GM03348 (cell line): ENCODE measurements around the gene RPUSD4.
"Not testable (repeated sequence)": the region's sequence is repeated elsewhere in the genome, so short reads cannot be mapped to it uniquely, and the experiment has no call there.

ENCODE experiments used
- DNase-seq: peaks from one replicate; pipeline ENCODE4 v3.0.0; 2012; ENCODE audit warnings: low spot score

RPUSD4 gene, protein sequence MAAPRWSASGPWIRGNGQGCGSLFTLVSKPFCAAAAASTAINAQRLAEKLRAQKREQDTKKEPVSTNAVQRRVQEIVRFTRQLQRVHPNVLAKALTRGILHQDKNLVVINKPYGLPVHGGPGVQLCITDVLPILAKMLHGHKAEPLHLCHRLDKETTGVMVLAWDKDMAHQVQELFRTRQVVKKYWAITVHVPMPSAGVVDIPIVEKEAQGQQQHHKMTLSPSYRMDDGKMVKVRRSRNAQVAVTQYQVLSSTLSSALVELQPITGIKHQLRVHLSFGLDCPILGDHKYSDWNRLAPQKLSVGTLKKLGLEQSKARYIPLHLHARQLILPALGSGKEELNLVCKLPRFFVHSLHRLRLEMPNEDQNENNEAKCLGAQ

DNA sequence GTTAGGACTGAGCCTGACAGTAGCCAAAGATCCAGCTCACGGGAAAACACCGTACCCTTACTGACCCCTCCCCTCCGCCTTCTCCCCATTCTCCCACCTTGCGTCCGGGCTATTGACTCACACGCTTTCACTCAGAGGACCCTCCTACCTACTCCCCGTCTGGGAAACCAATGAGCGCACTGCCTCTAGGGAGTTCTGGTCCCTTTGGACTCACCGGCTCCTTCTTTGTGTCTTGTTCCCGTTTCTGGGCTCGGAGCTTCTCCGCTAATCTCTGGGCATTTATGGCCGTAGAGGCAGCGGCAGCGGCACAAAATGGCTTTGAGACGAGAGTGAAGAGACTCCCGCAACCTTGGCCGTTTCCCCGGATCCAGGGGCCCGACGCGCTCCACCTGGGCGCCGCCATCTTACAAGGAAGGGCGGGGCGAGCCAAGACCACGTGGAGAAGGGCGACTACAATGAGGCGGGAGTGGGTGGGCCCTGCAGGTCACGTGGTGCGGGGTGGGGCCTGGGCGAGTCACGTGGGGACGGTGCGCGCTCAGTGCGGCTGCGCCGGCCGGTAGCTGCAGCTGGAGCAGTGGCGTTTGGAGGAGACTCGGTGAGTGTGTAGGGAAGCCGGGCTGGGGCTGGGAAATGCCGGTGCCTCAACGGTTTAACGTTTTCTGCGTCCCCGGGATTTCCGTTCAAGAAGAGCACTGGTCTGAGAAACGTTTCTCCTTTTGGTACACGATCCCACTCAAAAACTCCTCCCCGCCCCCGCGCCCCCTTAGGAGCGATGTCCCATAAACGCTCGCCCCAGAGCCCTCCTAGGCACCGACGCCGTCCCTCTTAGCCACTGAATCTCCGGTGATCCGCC lies at the start of gene RPUSD4, which contains the start of gene FAM118B:
RPUSD4 (minus strand) TSS at position 415 of the 853 bp plus-strand sequence; CDS start at position 403, 12 bp downstream.
FAM118B (plus strand) TSS at position 547 of the 853 bp plus-strand sequence. CDS start 23,220 bp downstream, outside the sequence.
- peak; percentile 100 for DNase-seq

DNA sequence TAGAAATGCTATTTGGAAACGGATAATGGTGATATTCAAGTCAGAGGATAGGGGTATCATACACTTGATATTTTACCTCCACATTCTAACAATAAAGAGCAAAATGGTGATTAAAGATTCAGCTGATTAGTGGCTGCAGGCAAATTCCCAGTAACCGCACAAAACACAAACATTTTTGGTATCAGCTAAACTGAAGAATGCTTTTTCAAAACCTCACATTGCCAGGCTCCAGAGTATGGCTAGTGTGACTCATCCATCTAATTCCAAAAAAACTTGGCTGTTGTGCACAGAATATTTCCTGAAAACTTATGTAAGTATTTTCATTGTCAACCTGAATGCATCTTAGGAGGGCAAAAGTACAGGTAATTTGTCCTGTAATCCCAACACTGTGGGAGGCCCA lies 46.3 kb upstream of the RPUSD4 start:
- DNase-seq, result peak; percentile 65

DNA sequence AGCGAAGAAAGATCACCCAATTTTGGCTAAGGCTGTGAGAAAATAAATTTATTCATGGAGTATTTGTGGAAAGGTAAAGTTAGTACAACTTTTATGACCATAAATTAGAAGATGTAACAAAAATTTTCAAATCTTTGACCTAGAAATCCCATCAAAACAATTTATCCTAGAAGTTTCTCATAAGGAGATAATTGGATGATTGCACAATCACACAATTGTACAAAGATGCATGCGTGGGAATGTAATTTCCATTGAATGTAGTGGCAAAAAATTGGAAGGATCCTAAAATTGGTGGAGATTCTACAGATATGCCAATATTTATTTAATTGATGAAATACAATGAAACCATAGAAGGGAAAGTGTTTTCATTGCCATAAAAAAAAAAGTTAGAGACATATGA lies 45.7 kb upstream of the RPUSD4 start:
- DNase-seq, result no peak

DNA sequence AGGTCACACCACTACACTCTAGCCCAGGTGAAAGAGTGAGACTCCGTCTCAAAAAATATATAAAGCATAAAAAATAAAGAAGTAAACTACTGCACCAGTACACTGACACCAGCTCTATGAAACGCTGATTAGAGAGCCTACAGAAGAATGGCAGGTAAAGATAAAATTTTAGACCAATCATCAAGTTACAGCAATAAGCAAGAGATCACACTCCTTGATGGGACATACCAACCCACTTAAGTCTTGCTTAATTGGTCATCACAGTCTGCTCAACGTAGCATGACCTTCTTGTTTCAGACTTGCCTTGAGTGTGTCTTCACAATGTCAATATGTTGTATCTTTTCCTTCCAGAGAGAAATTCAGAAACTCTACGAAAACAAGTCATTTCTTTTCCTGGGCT lies 44.8 kb upstream of the RPUSD4 start:
- no peak for DNase-seq

DNA sequence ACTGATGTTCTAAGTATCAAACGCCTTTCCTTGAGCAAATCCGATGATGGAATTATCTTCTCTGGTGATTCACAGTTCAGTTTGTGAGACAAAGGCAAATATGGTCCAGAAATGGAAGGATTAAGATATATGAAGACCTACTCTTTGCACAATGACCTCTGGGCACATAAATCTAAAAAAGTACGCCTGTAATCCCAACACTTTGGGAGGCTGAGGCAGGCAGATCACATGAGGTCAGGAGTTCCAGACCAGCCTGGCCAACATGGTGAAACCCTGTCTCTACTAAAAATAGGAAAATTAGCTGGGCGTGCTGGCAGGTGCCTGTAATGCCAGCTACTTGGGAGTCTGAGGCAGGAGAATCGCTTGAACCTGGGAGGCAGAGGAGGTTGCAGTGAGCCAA lies 44.1 kb upstream of the RPUSD4 start:
- DNase-seq, result not testable (repeated sequence)

DNA sequence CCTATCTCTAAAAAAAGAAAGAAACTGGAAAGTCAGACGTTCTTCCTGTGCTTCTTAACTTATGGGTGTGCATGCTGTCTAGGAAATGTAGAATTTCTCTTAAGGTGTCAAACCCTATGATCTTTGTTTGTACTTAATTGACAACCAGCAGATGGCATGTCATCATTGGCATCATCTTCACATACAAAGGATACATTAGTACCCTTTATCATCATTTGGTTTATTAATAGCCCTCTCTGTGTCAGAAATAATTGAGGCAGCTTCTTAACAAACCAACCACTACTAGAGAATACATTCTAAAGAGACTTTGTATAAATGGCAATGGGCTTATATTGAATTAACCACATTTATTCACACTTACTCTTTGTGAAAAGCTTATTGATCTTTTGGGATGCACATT lies 43.4 kb upstream of the RPUSD4 start:
- DNase-seq, result no peak

DNA sequence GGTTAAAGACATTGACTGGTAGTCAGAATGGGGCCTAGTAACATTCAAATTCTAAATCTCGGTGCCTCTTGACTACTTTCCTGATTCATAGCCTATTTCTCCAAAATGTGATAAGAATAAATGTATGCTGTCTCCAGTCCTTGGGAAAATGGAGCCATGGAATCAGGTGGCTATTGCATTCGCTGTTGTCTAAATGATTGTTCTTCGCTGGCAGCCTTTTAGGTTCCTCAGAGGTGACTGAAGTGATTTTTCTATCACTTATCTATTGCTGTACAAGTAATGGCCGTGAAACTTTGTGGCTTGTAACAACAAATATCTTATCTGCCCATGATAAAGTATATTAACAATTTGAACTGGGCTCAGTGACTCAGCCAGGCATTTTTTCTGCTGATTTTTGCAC lies 41.8 kb upstream of the RPUSD4 start:
- DNase-seq, result no peak

DNA sequence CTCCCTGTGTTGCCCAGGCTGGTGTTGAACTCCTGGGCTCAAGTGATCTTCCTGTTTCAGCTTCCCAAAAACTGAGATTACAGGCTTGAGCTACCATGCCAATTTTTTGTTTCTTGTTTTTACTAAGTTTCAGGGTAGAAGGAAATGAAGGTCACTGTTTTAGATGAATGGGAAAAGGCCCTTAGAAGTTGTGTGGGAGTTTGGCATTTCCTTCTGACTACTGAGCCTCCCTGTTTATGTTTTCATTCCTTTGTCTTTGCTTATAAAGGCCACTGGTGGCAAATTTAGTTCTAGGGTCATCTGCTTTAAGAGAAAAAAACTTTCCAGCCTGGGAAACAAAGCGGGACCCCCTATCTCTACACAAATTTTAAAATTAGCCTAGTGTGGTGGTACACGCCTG lies 35.2 kb upstream of the RPUSD4 start:
- DNase-seq, result peak; percentile 70

DNA sequence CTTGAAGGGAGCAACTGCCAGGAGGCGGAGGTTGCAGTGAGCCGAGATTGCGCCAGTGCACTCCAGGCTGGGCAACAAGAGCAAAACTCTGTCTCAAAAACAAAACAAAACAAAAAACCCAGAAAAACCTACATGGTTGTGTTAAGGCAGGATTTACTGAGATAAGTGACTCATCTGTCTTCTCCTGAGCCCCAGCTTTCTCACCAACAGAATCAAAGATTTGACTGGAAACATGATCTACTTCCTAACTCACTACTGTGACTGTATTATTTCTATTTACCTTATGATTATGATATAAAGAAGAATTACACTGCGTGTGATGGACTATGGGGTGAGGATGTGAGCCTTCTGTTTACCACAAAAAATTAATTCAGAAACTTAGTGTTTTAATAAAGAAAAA lies 21.9 kb upstream of the RPUSD4 start:
- DNase-seq, result no peak

DNA sequence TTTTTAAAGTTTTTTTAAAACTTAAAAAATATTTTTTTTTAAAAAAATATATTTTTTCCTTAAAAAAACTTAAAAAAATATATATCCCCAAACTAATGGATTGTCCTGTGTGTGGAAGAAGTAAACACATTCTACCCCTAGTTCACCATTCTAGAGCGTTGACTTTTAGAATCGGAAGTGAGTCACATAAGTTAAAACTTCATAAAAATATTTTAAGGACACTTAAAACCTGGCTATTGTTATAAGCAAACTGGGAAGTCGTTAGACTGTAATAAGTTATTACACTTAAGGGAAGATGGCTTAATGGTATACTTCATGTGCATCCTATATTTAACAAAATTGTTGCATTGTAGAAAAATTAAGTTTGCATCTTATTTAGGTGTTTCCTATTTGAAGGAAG lies 21.2 kb upstream of the RPUSD4 start:
- no peak for DNase-seq

DNA sequence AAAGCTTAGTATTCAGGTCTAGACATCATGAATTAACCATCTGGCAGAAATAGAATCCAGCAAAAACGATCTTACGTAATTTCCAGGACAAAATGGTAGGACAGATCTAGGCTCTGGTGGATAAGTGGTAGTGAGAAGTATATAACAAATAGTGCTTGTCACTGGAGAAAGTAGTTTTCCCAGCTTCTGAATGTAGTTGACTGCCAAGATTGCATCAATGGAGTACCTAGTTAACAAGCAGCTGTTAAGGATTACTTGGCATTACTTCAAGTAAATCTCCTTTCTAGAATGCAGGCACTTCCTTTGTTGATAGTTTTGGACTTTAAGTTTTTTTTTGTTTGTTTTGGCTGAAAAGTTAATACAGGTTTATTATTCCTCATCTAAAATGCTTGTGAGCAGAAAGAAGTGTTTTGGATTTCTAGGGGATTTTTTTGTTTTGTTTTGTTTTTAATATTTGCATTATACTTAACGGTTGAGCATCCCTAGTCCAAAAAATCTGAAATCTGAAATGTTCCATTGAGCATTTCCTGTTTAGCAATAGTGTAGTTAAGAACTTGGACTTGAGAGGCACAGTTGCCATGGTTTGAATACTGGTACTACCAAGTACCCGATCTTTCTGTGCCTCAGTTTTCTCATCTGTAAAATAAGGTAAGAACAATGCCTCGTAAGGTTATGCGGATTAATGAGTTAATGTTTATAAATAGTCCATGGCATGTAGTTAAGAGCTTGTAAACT lies 20.4 kb upstream of the RPUSD4 start:
- no peak for DNase-seq

DNA sequence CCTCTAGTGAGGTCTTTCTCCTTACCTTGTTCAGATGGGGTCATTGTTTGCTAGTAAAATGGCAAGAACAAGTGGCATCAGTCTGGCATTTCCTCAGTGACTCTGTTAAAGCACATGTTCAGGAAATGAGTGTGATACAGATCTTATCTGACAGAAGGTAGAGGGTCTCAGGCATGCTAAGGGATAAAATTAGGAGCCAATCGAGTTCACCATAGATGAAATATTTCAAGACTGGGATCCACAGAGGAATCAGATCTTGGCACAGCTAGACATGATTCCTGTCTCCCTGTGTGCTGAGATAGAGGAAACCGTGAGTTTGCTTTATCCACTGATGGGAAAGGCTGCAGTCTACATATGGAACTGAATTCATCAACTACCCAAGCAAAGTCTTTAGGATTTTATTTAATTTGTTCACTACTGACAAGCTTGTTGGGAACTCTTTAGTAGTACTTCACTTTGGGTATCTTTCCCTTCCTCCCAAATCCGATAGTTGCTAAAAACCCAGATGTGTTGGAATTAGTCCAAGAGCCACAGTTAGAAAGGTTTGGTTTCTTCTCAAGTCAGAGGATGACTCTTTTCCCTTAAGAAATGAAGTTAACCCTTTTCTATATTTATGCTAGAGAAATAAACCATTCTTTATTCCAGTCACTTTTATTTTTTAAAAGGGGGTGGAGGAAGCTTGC lies 18.5 kb upstream of the RPUSD4 start:
- no peak for DNase-seq

DNA sequence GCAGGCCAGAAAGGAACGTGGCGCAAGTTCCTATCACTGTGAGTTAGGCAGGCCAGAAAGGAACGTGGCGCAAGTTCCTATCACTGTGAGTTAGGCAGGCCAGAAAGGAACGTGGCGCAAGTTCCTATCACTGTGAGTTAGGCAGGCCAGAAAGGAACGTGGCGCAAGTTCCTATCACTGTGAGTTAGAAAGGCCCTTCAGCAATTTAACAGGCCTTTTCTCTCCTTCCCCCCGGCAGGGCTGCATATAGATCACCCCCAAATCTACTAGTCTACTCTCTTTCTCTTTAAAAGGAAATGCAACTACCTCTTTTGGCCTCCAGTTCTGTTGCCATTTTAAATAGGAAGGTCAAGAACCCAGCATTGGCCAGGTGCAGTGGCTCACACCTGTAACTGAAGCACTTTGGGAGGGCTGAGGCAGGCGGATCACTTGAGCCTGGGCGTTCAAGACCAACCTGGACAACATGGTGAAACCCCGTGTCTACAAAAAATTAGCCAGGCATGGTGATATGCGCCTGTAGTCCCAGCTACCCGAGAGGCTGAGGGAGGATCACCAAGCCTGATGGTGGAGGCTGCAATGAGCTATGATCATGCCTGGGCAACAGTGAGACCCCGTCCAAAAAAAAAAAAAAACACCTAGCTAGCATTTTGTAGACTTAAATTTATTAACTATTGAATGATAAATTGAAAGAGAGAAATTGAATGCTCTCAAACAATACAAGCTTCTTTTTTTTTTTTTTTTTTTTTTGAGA lies 15.1 kb upstream of the RPUSD4 start:
- no peak for DNase-seq

DNA sequence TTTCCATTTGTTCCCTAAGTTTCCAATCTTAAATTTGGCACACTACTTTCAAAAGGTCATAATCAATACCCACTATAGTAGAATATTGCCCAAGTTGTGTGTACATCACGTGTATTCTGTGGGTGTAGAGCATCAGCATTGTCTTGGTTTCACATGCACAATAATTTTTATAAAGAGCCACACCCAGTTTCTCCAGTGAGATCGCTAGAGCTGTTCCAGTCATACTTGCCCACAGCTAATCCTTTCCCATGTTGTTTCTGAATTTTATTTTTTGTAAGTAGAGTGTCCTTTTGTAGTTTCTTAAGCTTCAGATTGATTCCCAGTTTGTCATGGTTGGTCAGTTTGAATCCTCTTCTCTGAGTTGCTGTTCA lies 13.8 kb upstream of the RPUSD4 start:
- no peak for DNase-seq

DNA sequence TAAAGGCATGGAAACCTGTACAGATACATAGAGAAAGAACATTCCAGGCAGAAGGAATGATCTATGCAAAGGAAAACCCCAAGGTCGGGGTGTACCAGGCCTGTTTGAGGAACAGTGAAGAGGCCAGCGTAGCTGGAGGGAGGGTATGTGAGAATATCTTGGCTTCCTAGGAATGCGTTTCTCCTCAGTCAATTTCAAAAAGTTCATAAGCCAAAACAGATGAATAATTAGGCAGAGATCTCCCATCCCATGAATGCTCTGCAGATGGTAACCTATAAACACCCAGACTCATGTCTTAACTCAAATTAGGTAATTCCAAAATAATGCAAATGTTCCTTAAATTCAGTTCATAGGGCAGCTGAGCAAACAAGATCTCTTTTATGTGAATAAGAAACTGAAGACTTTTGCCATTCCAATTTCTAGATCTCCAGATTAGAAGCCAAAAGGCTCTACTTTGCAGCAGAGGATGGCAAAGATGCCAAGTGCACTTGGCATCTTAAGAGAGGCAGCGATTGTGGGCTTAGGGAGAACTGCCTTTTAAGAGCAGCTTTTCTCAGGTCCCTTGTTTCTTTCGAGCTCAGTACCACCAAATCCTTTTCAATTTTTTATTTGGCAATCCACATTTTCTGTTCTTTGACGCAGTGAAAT lies 13.3 kb upstream of the RPUSD4 start:
- no peak for DNase-seq

DNA sequence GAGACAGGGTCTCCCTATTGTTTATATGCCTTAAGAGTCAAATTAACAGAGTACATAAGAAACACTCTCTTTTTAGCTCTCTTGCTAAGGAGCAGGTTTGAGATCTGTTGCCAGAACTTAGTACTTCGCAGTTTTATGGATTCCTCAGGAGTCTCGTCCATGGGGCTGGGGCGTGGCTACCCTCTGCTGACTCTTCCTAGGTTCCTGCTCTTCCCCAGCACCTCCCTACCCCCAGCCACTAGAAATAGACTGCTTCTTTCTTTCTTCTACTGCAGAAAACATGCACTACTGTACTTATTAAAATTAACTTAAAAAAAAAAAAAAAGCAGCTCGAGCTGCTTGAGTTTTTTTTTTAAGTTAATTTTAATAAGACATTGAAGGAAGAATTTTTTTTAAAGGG lies 8.1 kb upstream of the RPUSD4 start:
- DNase-seq, result no peak

DNA sequence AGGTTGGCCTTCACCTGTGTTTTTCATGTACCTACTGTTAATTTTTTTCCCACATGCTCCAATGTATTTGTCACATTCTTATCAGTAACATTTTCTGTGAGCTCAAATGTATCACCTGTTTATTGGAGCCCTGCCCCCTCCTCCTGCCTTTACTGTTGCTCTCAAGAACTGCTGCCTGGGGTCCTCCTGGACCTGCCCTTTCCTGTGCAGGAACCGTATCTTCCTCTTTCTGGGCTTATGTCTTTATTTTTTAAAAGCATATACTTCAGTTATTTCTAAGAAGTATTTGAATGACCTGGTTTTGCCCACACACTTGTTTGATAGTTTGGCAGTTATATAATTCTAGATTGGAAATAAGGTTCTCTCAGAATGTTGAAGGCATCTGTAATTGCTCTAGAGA lies 6.0 kb upstream of the RPUSD4 start:
- DNase-seq, result no peak

DNA sequence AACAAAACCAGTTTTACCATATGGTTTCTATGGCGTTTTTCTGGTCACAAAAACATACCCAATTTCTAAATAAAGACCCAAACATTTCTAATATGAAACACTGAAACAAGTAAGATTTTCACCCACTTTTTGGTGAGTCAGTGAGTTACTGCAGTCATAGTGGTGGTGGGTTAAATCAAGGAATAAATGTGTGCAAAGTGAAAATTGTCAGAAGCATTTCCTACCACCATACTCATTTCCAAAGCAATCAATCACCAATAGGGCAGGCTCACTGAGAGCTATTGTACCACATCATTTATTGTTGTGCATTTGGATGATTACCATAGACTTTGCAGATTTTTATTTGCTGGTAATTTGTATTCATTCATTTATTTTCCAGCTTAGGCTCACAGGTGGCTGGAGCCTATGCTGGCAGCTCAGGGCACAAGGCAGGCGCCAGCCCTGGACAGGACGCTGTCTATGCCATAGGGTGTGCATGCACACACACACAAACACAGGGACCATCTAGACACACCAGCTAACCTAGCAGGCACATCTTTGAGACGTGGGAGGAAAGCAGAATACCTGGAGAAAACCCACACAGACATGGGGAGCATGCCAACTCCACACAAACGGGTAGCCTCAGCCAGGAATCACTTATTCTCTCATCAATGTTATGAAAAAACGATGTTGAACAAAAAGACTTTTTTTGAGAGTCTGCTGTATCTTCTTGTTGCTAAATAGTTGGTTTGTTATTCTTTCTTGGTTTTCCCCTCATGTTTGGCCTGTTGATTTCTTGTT lies 5.3 kb upstream of the RPUSD4 start:
- no peak for DNase-seq

DNA sequence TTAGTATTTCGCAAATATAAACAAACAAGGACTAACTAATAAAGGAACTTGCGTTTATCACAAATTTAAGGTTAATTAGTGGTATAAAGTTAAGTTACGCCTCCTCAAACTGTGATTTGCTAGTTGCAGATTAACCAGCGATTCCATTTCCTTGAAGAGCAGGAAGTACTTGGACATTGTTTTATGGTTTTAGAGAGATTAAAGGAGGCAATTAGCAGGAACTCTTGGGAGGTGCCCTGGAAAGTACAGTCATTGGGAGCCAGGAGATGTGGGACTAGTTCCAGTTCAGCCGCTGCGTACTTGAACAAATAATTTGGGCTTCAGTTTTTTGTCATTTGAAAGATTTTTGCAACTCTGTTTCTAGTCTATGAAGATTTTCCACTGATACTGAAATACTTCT lies 3.4 kb upstream of the RPUSD4 start:
- DNase-seq, result no peak

DNA sequence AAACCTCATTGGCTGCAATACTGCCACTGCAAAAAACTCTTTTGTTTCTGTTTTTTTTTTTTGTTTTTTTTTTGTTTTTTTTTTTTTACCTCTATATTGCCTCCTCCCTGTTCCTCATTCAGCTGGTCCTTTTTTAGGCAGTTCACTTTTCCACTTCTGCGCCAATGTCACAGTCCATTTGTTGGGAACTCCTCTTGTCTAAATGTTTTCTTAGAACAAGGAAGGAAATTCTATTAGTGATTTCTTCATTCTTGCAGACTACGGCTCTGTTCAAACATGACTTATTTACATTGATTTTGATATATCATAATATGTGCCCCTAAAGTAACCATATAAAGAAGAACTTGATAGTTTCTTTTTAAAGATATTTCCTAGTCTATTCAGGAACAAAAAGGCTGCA lies 3.0 kb upstream of the RPUSD4 start:
- DNase-seq, result no peak
